ENCODE measurements around the gene THOC6. TPM values are rescaled to one million over a fixed set of nuclear protein-coding genes. Genes with fewer than 3 reads are reported as not detected.

Gene THOC6
- total RNA-seq, 1 experiment from 2014 or later = 68.2 TPM

DNA sequence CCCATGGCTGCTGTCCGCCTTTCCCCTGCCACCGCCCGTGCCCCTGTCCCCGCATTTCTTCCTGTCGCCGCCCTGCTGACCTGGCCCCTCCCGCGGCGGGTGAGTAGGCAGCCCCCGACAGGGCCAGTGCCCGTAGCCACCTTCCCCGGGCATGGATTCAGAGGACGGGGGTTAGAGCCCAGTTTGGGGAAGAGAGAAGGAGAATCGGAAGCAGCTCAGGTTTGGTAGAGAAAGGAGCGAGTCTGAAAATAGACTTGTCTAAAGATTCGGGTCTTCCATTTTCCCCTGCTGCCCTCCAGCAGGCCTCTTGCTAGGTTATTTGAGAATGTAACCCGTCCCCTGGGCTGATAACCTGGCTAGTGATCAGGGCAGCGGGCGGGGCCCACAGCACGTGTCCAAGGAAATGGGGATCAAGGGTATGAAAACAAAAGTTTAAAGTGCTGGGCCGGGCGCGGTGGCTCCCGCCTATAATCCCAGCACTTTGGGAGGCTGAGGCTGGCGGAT lies 19.0 kb upstream of the THOC6 start:
- peaks cover 0 to 7% (median 6%) of the 10 kb centered on the region in 3 experiments; a peak in 4 of 7 replicates for H3K36me3 Mint-ChIP-seq (ENCODE audit: insufficient read depth in 1 of 3, low read depth in 3 of 3)
- peaks cover 9% of the 10 kb centered on the region for H3K23me2 ChIP-seq (ENCODE audit: insufficient read length, low read depth, low read length, poor library complexity, severe bottlenecking)
- no peak overlapping the region for H3K23ac ChIP-seq (ENCODE audit: insufficient read length, low read depth, low read length)
- H3K4me1 Mint-ChIP-seq = peaks cover 37 to 49% of the 10 kb centered on the region in 2 experiments
- peak overlapping the region; percentile 37 for H3K9ac ChIP-seq (ENCODE audit: extremely low read depth, insufficient read length, low read length)
- no peaks in the 10 kb centered on the region for H3K9me3 ChIP-seq (ENCODE audit: control insufficient read depth, low read depth, low read length)
- H3K14ac ChIP-seq (ENCODE audit: insufficient read depth, low read length) = no peak overlapping the region
- no peak overlapping the region for H2BK5ac ChIP-seq (ENCODE audit: insufficient read length, low read length)
- H3K56ac ChIP-seq (ENCODE audit: insufficient read length, low read depth, low read length) = no peak overlapping the region
- no peak overlapping the region for H4K8ac ChIP-seq (replicated peaks; ENCODE audit: insufficient read length, low read depth, low read length)
- H3K79me1 ChIP-seq (ENCODE audit: insufficient read depth, low read depth, low read length, poor library complexity, severe bottlenecking) = no peaks in the 10 kb centered on the region
- peak overlapping the region; percentile 77 to 88 for H3K4me3 Mint-ChIP-seq
- H2AK5ac ChIP-seq (ENCODE audit: insufficient read length, low read length) = no peak overlapping the region
- peak overlapping the region; percentile 92 to 95 (median 94); a peak in 6 of 7 replicates for H3K27ac Mint-ChIP-seq
- H2BK15ac ChIP-seq (ENCODE audit: low read depth, low read length) = no peak overlapping the region
- no peaks in the 10 kb centered on the region; the same call in 1 of the 2 replicates for H3K27me3 Mint-ChIP-seq (ENCODE audit: low read depth)
- H2BK12ac ChIP-seq (ENCODE audit: insufficient read length, low read depth, low read length) = no peak overlapping the region
- H2AFZ ChIP-seq (ENCODE audit: low read length) = no peak overlapping the region
- H3K79me2 ChIP-seq (ENCODE audit: insufficient read depth, low read length) = no peaks in the 10 kb centered on the region
- no peak overlapping the region for H3T11ph ChIP-seq (ENCODE audit: low read length)
- TF ChIP-seq, protein P1, sequence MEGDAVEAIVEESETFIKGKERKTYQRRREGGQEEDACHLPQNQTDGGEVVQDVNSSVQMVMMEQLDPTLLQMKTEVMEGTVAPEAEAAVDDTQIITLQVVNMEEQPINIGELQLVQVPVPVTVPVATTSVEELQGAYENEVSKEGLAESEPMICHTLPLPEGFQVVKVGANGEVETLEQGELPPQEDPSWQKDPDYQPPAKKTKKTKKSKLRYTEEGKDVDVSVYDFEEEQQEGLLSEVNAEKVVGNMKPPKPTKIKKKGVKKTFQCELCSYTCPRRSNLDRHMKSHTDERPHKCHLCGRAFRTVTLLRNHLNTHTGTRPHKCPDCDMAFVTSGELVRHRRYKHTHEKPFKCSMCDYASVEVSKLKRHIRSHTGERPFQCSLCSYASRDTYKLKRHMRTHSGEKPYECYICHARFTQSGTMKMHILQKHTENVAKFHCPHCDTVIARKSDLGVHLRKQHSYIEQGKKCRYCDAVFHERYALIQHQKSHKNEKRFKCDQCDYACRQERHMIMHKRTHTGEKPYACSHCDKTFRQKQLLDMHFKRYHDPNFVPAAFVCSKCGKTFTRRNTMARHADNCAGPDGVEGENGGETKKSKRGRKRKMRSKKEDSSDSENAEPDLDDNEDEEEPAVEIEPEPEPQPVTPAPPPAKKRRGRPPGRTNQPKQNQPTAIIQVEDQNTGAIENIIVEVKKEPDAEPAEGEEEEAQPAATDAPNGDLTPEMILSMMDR (conservative IDR thresholded peaks at IDR 0.05) = no peak
- no peak overlapping the region for H3K4ac ChIP-seq (ENCODE audit: low read depth, low read length)
- H4K91ac ChIP-seq (ENCODE audit: insufficient read length, low read depth, low read length) = no peak overlapping the region
- no peaks in the 10 kb centered on the region for H3K27me3 ChIP-seq (ENCODE audit: insufficient read depth, low read length)
- H2BK20ac ChIP-seq (ENCODE audit: low read depth, low read length, poor library complexity, severe bottlenecking) = no peak overlapping the region
- peak overlapping the region; percentile 29 for H3K18ac ChIP-seq (ENCODE audit: insufficient read length, low read depth, low read length)
- no peak overlapping the region for H4K5ac ChIP-seq (ENCODE audit: insufficient read length, low read depth, low read length)
- no peak overlapping the region for H3K27ac ChIP-seq (ENCODE audit: insufficient read length, low read depth, low read length)
- no peaks in the 10 kb centered on the region for H4K20me1 ChIP-seq (ENCODE audit: control insufficient read depth, insufficient read depth, insufficient read length)
- peak; percentile 71 for DNase-seq
- no CpG with 5 or more reads among the region's 25 CpGs for WGBS (ENCODE audit: extremely low coverage, insufficient read length, low lambda C conversion rate)
- no peak overlapping the region for H2BK120ac ChIP-seq (ENCODE audit: low read depth, low read length, poor library complexity, severe bottlenecking)
- peaks cover 11% of the 10 kb centered on the region; the same call in 1 of the 2 replicates for H3K4me1 ChIP-seq (ENCODE audit: insufficient read depth, low read length)
- H3K9me3 Mint-ChIP-seq = no peaks in the 10 kb centered on the region
- peak overlapping the region; percentile 64 for H3K4me2 ChIP-seq (ENCODE audit: insufficient read depth, insufficient read length, low read length)

Measured in H9 (cell line).